GM12878 (cell line): ENCODE data around the gene KRI1. TPM values are rescaled to one million over a fixed set of nuclear protein-coding genes. Genes with fewer than 3 reads are reported as not detected.

ENCODE experiments used
- ATAC-seq: fragments of 200-7000 bp; cut with Tn5 transposase; 3 replicates; pipeline ENCODE4 v1.9.1; 2020; ENCODE audit warnings: mild to moderate bottlenecking, moderate library complexity
- BruUV-seq: library from RNA; stranded (reverse); fragments of 400-500 nt; replicated peaks from 2 replicates; lab custom pipeline; 2021; lab: Mats Ljungman, UMichigan
- CTCF ChIA-PET: fragments of 300-600 bp; sonication (Branson Sonifier 250); formaldehyde crosslinking; extraction: SDS; loops from one replicate; lab custom pipeline; 2021; ENCODE audit warnings: inconsistent platforms; lab: Yijun Ruan, JAX
- POLR2A ChIA-PET: fragments of 350-600 bp; formaldehyde crosslinking; extraction: SDS; loops from one replicate; lab custom pipeline; 2021; ENCODE audit warnings: inconsistent platforms; lab: Charles Lee
- RAD21 ChIA-PET: fragments of 300-600 bp; sonication (Branson Sonifier 250); formaldehyde crosslinking; loops from one replicate; lab custom pipeline; 2023; ENCODE audit warnings: antibody characterized with exemption; ENCODE audit not compliant: unreplicated experiment; lab: Charles Lee
- SMC1A ChIA-PET: fragments of 300-600 bp; sonication (Branson Sonifier 250); formaldehyde crosslinking; loops from one replicate; lab custom pipeline; 2023; ENCODE audit not compliant: unreplicated experiment, uncharacterized antibody; lab: Charles Lee
- DNase-seq: peaks from one replicate; pipeline ENCODE4 v3.0.0-alpha.2; 2011; ENCODE audit warnings: low read depth, low spot score
- FAIRE-seq: peaks from 3 replicates; lab custom pipeline; 2011; peaks lifted over from hg19 to GRCh38; lab: Jason Lieb, UNC
- H2AFZ ChIP-seq: 2 replicates; pipeline ENCODE4 v1.6.0; 2011; ENCODE audit warnings: low read depth, low read length, control low read depth; ENCODE audit not compliant: control insufficient read depth
- H3K27ac ChIP-seq: 2 replicates; pipeline ENCODE4 v1.5.1; 2011; ENCODE audit warnings: control low read depth; ENCODE audit not compliant: control insufficient read depth, insufficient read depth
- H3K27me3 ChIP-seq, 2 experiments: replicated peaks in 1 of 2; 2 replicates each; pipeline versions ENCODE4 v1.6.0 to v1.6.1; 2011; ENCODE audit warnings: low read length in 1 of 2; ENCODE audit not compliant: control insufficient read depth in 2 of 2, insufficient read depth in 2 of 2
- H3K36me3 ChIP-seq, 2 experiments: 2 replicates each; pipeline ENCODE4 v1.5.1; 2011; ENCODE audit warnings: low read length in 1 of 2; ENCODE audit not compliant: control insufficient read depth in 2 of 2, insufficient read depth in 2 of 2
- H3K4me1 ChIP-seq: 2 replicates; pipeline ENCODE4 v1.6.1; 2011; ENCODE audit warnings: mild to moderate bottlenecking, low read length, moderate library complexity, mixed read lengths; ENCODE audit not compliant: control insufficient read depth, insufficient read depth
- H3K4me2 ChIP-seq: 2 replicates; pipeline ENCODE4 v1.6.0; 2011; ENCODE audit warnings: control low read depth; ENCODE audit not compliant: control insufficient read depth, insufficient read depth
- H3K4me3 ChIP-seq: fragments of 200-600 bp; sonication (generic); 2 replicates; pipeline ENCODE4 v1.5.1; 2016
- H3K79me2 ChIP-seq: 2 replicates; pipeline ENCODE4 v1.6.0; 2011; ENCODE audit warnings: low read length; ENCODE audit not compliant: control insufficient read depth, insufficient read depth
- H3K9ac ChIP-seq: 2 replicates; pipeline ENCODE4 v1.8.0; 2011; ENCODE audit warnings: low read length, control low read depth, mixed read lengths; ENCODE audit not compliant: control insufficient read depth, insufficient read depth
- H3K9me3 ChIP-seq: replicated peaks from 3 replicates; pipeline ENCODE4 v1.5.1; 2011; ENCODE audit warnings: mild to moderate bottlenecking, low read length; ENCODE audit not compliant: control insufficient read depth, insufficient read depth
- H4K20me1 ChIP-seq: 2 replicates; pipeline ENCODE4 v1.6.0; 2011; ENCODE audit not compliant: control insufficient read depth, insufficient read depth
- CHD2 ChIP-seq: IDR thresholded peaks from 2 replicates; pipeline ENCODE4 v1.6.1; 2011; ENCODE audit warnings: low read depth, low read length, improper control_type of control experiment, borderline replicate concordance
- CUX1 ChIP-seq: IDR thresholded peaks from 2 replicates; pipeline ENCODE4 v1.6.1; 2012; ENCODE audit warnings: improper control_type of control experiment, low read depth, low read length; ENCODE audit not compliant: insufficient replicate concordance
- GABPA ChIP-seq: IDR thresholded peaks from 2 replicates; pipeline ENCODE4 v1.6.1; 2014; ENCODE audit warnings: antibody characterized with exemption, low read depth, mild to moderate bottlenecking, inconsistent platforms
- PAX8 ChIP-seq: fragments of 450-650 bp; IDR thresholded peaks from 2 replicates; pipeline ENCODE4 v1.6.1; 2017; ENCODE audit warnings: mild to moderate bottlenecking, moderate library complexity
- SPI1 ChIP-seq: IDR thresholded peaks from 2 replicates; pipeline ENCODE4 v1.6.1; 2011; ENCODE audit warnings: low read depth, mild to moderate bottlenecking, low read length, moderate library complexity, borderline replicate concordance; ENCODE audit not compliant: insufficient read depth
- WGBS: methylation state at CpG from one replicate; pipeline ENCODE4 v1.1.6; 2016; ENCODE audit warnings: low lambda C conversion rate; ENCODE audit not compliant: insufficient replicate concordance, insufficient coverage; ENCODE audit errors: missing lambda C conversion rate; 5-methylcytosine and 5-hydroxymethylcytosine counted together
- in situ Hi-C: fragments of 300-500 bp; cut with MboI; formaldehyde crosslinking; loops from 9 replicates; pipeline ENCODE4 v1.14.3; 2018; ENCODE audit warnings: mixed read lengths
- intact Hi-C: fragments of 100-400 bp; cut with micrococcal nuclease; formaldehyde crosslinking; loops from one replicate; pipeline ENCODE4 v1.14.2; 2022; ENCODE audit not compliant: unreplicated experiment
- polyA plus RNA-seq, 11 experiments: library from polyadenylated mRNA; depleted of rRNA in 4 of 11; unstranded in 6 of 11; stranded (reverse) in 5 of 11; fragments of >200 nt; fragmentation: Nextera tagmentation in 4 of 11; fragmentation: Illumina TruSeq in 1 of 11; extraction: Ambion mirVana in 4 of 11; extraction: Trizol in 1 of 11; gene quantifications; 1 replicate in 1 of 11; 2 replicates in 10 of 11; pipeline versions ENCODE4 v1.2.1 to v1.2.3, GENCODE V29; 2011 to 2016; ENCODE audit warnings: inconsistent platforms in 2 of 11, missing spikeins in 2 of 11, low read depth in 1 of 11
- total RNA-seq, 4 experiments: library from RNA; depleted of rRNA in 3 of 4; stranded (reverse); fragments of >200 nt in 3 of 4; fragmentation: Illumina TruSeq in 1 of 4; extraction: Trizol in 1 of 4; gene quantifications; 2 replicates each; pipeline versions ENCODE4 v1.2.1 to v1.2.3, GENCODE V29; 2013 to 2021

KRI1 gene
- total and polyA plus RNA-seq, 10 of the 15 experiments (the other 5 are each of a cell fraction or from before 2014, with no cell fraction given): 0.98 to 42.5 (median 24.7) TPM

GRCh38 chr19:10519421-10519820 lies 46.4 kb downstream of the KRI1 start:
- Histone ChIP-seq H3K27ac (no peak overlapping the region), H3K9me3 (no peaks in the 10 kb centered on the region), H4K20me1 (no peaks in the 10 kb centered on the region), H3K79me2 (no peaks in the 10 kb centered on the region), H3K36me3 (no peaks in the 10 kb centered on the region), H2AFZ (no peak overlapping the region), H3K27me3 (peaks cover 6 to 19% of the 10 kb centered on the region in 2 experiments), H3K4me3 (no peak overlapping the region), H3K4me1 (peaks cover 11% of the 10 kb centered on the region), H3K9ac (no peak overlapping the region), H3K4me2 (0 out of 2 replicates have a peak overlapping the region, but pooled peaks have one; percentile 1)
- 45% methylated on average over 7 of the region's 7 CpGs for WGBS
- no peak for TF ChIP-seq GABPA
- no peak for TF ChIP-seq CUX1
- no peak for TF ChIP-seq CHD2
- TF ChIP-seq SPI1: no peak
- TF ChIP-seq PAX8: no peak
- no TSS peak for BruUV-seq
- ChIA-PET RAD21 (no interaction called here), SMC1A (no interaction called here), CTCF (no interaction called here), POLR2A (interaction anchor here (1.1 kb wide), 1 partner anchor 15 kb away, joined by 9 read pairs; no protein-coding TSS in a partner anchor)
- DNase-seq: no peak
- no peak for FAIRE-seq
- intact Hi-C loops: no loop called here
- ATAC-seq: no peak
- in situ Hi-C loops: no loop called here
